DND-41 (cell line): ENCODE results near the gene CHST3.

Experiments
- EZH2 ChIP-seq: IDR thresholded peaks from 3 replicates; pipeline ENCODE4 v1.6.1; 2012; ENCODE audit warnings: borderline replicate concordance, low read depth, mild to moderate bottlenecking, moderate library complexity, low read length, inconsistent platforms; ENCODE audit not compliant: severe bottlenecking
- TF ChIP-seq, protein P1 (sequence below): IDR thresholded peaks from 2 replicates; pipeline ENCODE4 v1.5.1; 2012; ENCODE audit warnings: borderline replicate concordance, low read length, moderate library complexity, mild to moderate bottlenecking; ENCODE audit not compliant: poor library complexity, severe bottlenecking; ENCODE audit errors: extremely low read depth

GRCh38 chr10:71984809-71985388 lies 20.7 kb downstream of the CHST3 start:
- TF ChIP-seq, protein P1, sequence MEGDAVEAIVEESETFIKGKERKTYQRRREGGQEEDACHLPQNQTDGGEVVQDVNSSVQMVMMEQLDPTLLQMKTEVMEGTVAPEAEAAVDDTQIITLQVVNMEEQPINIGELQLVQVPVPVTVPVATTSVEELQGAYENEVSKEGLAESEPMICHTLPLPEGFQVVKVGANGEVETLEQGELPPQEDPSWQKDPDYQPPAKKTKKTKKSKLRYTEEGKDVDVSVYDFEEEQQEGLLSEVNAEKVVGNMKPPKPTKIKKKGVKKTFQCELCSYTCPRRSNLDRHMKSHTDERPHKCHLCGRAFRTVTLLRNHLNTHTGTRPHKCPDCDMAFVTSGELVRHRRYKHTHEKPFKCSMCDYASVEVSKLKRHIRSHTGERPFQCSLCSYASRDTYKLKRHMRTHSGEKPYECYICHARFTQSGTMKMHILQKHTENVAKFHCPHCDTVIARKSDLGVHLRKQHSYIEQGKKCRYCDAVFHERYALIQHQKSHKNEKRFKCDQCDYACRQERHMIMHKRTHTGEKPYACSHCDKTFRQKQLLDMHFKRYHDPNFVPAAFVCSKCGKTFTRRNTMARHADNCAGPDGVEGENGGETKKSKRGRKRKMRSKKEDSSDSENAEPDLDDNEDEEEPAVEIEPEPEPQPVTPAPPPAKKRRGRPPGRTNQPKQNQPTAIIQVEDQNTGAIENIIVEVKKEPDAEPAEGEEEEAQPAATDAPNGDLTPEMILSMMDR: no peak
- TF ChIP-seq EZH2: no peak
